HEK293 (cell line): ENCODE data around the gene BTF3.
A peak's percentile ranks its signal among the peaks of the same experiment; 100 is the strongest.

Source experiments
- CTCF ChIA-PET: fragments of 350-600 bp; formaldehyde crosslinking; extraction: SDS; loops from one replicate; lab custom pipeline; 2021; ENCODE audit warnings: antibody characterized with exemption; lab: Yijun Ruan, JAX
- POLR2A ChIA-PET: fragments of 300-600 bp; formaldehyde crosslinking; extraction: SDS; loops from one replicate; lab custom pipeline; 2020; ENCODE audit warnings: antibody characterized with exemption, inconsistent platforms; lab: Yijun Ruan, JAX
- H3K27ac ChIP-seq: fragments of 200-500 bp; sonication (Bioruptor generic); 2 replicates; pipeline ENCODE4 v1.5.1; 2014; ENCODE audit warnings: low read depth, low read length, control low read depth, inconsistent platforms; ENCODE audit errors: extremely low read depth
- H3K36me3 ChIP-seq, 2 experiments: fragments of 200-500 bp in 1 of 2; sonication (Bioruptor generic) in 1 of 2; 1 replicate in 1 of 2; 2 replicates in 1 of 2; pipeline ENCODE4 v1.5.1; 2014 to 2017; ENCODE audit warnings: inconsistent platforms in 2 of 2, low read length in 2 of 2; ENCODE audit not compliant: control insufficient read depth in 2 of 2, insufficient read depth in 1 of 2
- H3K4me1 ChIP-seq: fragments of 200-500 bp; sonication (Bioruptor generic); 2 replicates; pipeline ENCODE4 v1.5.1; 2014; ENCODE audit warnings: mild to moderate bottlenecking, low read length, inconsistent platforms; ENCODE audit not compliant: control insufficient read depth, insufficient read depth
- H3K4me3 ChIP-seq: 2 replicates; pipeline ENCODE4 v1.5.1; 2011; ENCODE audit warnings: low read depth, mild to moderate bottlenecking, control low read depth, low read length, moderate library complexity
- H3K9me3 ChIP-seq: fragments of 200-500 bp; sonication (Bioruptor generic); 2 replicates; pipeline ENCODE4 v1.5.1; 2014; ENCODE audit warnings: low read depth, low read length, inconsistent platforms; ENCODE audit not compliant: control insufficient read depth, insufficient read depth
- BCL6B ChIP-seq: fragments of 450-650 bp; formaldehyde crosslinking; IDR thresholded peaks from 2 replicates; pipeline ENCODE4 v1.5.1; 2017; ENCODE audit warnings: missing biosample characterization, missing genetic modification characterization
- SALL2 ChIP-seq: fragments of 450-650 bp; formaldehyde crosslinking; IDR thresholded peaks from 2 replicates; pipeline ENCODE4 v1.5.0; 2017; ENCODE audit warnings: missing biosample characterization, mild to moderate bottlenecking, missing genetic modification characterization, borderline replicate concordance
- SCRT2 ChIP-seq: fragments of 450-650 bp; formaldehyde crosslinking; IDR thresholded peaks from 2 replicates; pipeline ENCODE4 v1.5.1; 2016; ENCODE audit warnings: missing biosample characterization, missing genetic modification characterization
- TRIM28 ChIP-seq: IDR thresholded peaks from 2 replicates; pipeline ENCODE4 v1.6.1; 2011; ENCODE audit warnings: low read length, control low read depth, borderline replicate concordance
- ZBTB11 ChIP-seq: fragments of 450-650 bp; formaldehyde crosslinking; conservative IDR thresholded peaks from 2 replicates; pipeline ENCODE4 v1.5.1; 2016; ENCODE audit warnings: low read depth, missing biosample characterization, missing genetic modification characterization
- ZBTB17 ChIP-seq: fragments of 450-650 bp; formaldehyde crosslinking; IDR thresholded peaks from 2 replicates; pipeline ENCODE4 v1.5.1; 2016; ENCODE audit warnings: missing biosample characterization, missing genetic modification characterization
- ZBTB48 ChIP-seq: fragments of 450-650 bp; formaldehyde crosslinking; IDR thresholded peaks from 2 replicates; pipeline ENCODE4 v1.5.1; 2016; ENCODE audit warnings: missing biosample characterization, missing genetic modification characterization
- ZFP37 ChIP-seq: fragments of 450-650 bp; formaldehyde crosslinking; IDR thresholded peaks from 2 replicates; pipeline ENCODE4 v1.5.1; 2016; ENCODE audit warnings: missing biosample characterization, missing genetic modification characterization
- ZNF155 ChIP-seq: fragments of 450-650 bp; formaldehyde crosslinking; IDR thresholded peaks from 2 replicates; pipeline ENCODE4 v1.5.1; 2016; ENCODE audit warnings: missing biosample characterization, missing genetic modification characterization
- ZNF174 ChIP-seq: fragments of 450-650 bp; formaldehyde crosslinking; IDR thresholded peaks from 2 replicates; pipeline ENCODE4 v1.5.0; 2017; ENCODE audit warnings: missing biosample characterization, mild to moderate bottlenecking, missing genetic modification characterization
- ZNF184 ChIP-seq: fragments of 450-650 bp; IDR thresholded peaks from 2 replicates; pipeline ENCODE4 v1.5.1; 2018; ENCODE audit warnings: missing biosample characterization, mild to moderate bottlenecking, missing genetic modification characterization
- ZNF2 ChIP-seq: fragments of 450-650 bp; formaldehyde crosslinking; IDR thresholded peaks from 2 replicates; pipeline ENCODE4 v1.5.1; 2016; ENCODE audit warnings: missing biosample characterization, missing genetic modification characterization
- ZNF202 ChIP-seq: fragments of 450-650 bp; formaldehyde crosslinking; IDR thresholded peaks from 2 replicates; pipeline ENCODE4 v1.5.1; 2016; ENCODE audit warnings: missing biosample characterization, missing genetic modification characterization, borderline replicate concordance
- ZNF248 ChIP-seq: fragments of 450-650 bp; formaldehyde crosslinking; IDR thresholded peaks from 2 replicates; pipeline ENCODE4 v1.5.1; 2017; ENCODE audit warnings: missing biosample characterization, missing genetic modification characterization
- ZNF311 ChIP-seq: fragments of 450-650 bp; formaldehyde crosslinking; IDR thresholded peaks from 2 replicates; pipeline ENCODE4 v1.5.1; 2017; ENCODE audit warnings: missing biosample characterization, missing genetic modification characterization, borderline replicate concordance
- ZNF324 ChIP-seq: fragments of 450-650 bp; formaldehyde crosslinking; IDR thresholded peaks from 2 replicates; pipeline ENCODE4 v1.5.1; 2016; ENCODE audit warnings: missing biosample characterization, missing genetic modification characterization
- ZNF335 ChIP-seq: fragments of 450-650 bp; formaldehyde crosslinking; conservative IDR thresholded peaks from 2 replicates; pipeline ENCODE4 v1.5.1; 2016; ENCODE audit warnings: missing biosample characterization, missing genetic modification characterization
- ZNF362 ChIP-seq: fragments of 450-650 bp; formaldehyde crosslinking; IDR thresholded peaks from 2 replicates; pipeline ENCODE4 v1.5.1; 2016; ENCODE audit warnings: missing biosample characterization, missing genetic modification characterization
- ZNF37A ChIP-seq: fragments of 450-650 bp; IDR thresholded peaks from 2 replicates; pipeline ENCODE4 v1.5.1; 2018; ENCODE audit warnings: missing biosample characterization, missing genetic modification characterization
- ZNF391 ChIP-seq: fragments of 450-650 bp; formaldehyde crosslinking; IDR thresholded peaks from 2 replicates; pipeline ENCODE4 v1.5.1; 2016; ENCODE audit warnings: low read depth, missing biosample characterization, missing genetic modification characterization, borderline replicate concordance
- ZNF473 ChIP-seq: fragments of 450-650 bp; formaldehyde crosslinking; IDR thresholded peaks from 2 replicates; pipeline ENCODE4 v1.5.1; 2017; ENCODE audit warnings: missing biosample characterization, missing genetic modification characterization
- ZNF510 ChIP-seq: fragments of 450-650 bp; formaldehyde crosslinking; IDR thresholded peaks from 2 replicates; pipeline ENCODE4 v1.5.1; 2018; ENCODE audit warnings: mild to moderate bottlenecking, missing genetic modification characterization, missing biosample characterization; ENCODE audit not compliant: insufficient replicate concordance
- ZNF521 ChIP-seq: fragments of 450-650 bp; formaldehyde crosslinking; IDR thresholded peaks from 2 replicates; pipeline ENCODE4 v1.5.1; 2017; ENCODE audit warnings: missing biosample characterization, mild to moderate bottlenecking, missing genetic modification characterization
- ZNF580 ChIP-seq: fragments of 450-650 bp; formaldehyde crosslinking; IDR thresholded peaks from 2 replicates; pipeline ENCODE4 v1.5.1; 2016; ENCODE audit warnings: missing biosample characterization, missing genetic modification characterization
- ZNF645 ChIP-seq: fragments of 450-650 bp; formaldehyde crosslinking; IDR thresholded peaks from 2 replicates; pipeline ENCODE4; 2016; ENCODE audit warnings: missing biosample characterization, missing genetic modification characterization
- ZNF707 ChIP-seq: fragments of 450-650 bp; formaldehyde crosslinking; IDR thresholded peaks from 2 replicates; pipeline ENCODE4 v1.5.1; 2016; ENCODE audit warnings: missing biosample characterization, missing genetic modification characterization
- ZNF768 ChIP-seq: fragments of 450-650 bp; formaldehyde crosslinking; IDR thresholded peaks from 2 replicates; pipeline ENCODE4 v1.5.1; 2018; ENCODE audit warnings: missing biosample characterization, mild to moderate bottlenecking, missing genetic modification characterization
- ZNF777 ChIP-seq: fragments of 450-650 bp; formaldehyde crosslinking; IDR thresholded peaks from 2 replicates; pipeline ENCODE4 v1.5.1; 2017; ENCODE audit warnings: missing biosample characterization, missing genetic modification characterization, borderline replicate concordance

BTF3 gene

GRCh38 chr5:73515232-73515631, 17.0 kb downstream of the BTF3 start:
- TF ChIP-seq ZNF768 (tag by site-specific recombination) (no peak), ZNF335 (tag by site-specific recombination) (no peak), ZNF155 (tag by site-specific recombination) (no peak), SALL2 (tag by site-specific recombination) (no peak), ZNF510 (tag by site-specific recombination) (no peak), ZNF707 (no peak), ZNF645 (no peak), ZNF37A (tag by site-specific recombination) (no peak), ZNF184 (tag by site-specific recombination) (no peak), SCRT2 (tag by site-specific recombination) (no peak), ZNF311 (tag by site-specific recombination) (no peak), ZNF248 (tag by site-specific recombination) (no peak), ZNF324 (no peak), TRIM28 (no peak), ZNF2 (tag by site-specific recombination) (no peak), ZNF580 (tag by site-specific recombination) (no peak)
- TF ChIP-seq, all 188 proteins: peak for 0
- POLR2A ChIA-PET: no interaction called here

GRCh38 chr5:73519531-73520283, 21.5 kb downstream of the BTF3 start:
- ChIA-PET POLR2A (interaction anchor here (1.0 kb wide), 1 partner anchor 71 kb away, joined by 3 read pairs; the partner anchor contains the start of gene FOXD1), CTCF (interaction anchor here (0.6 to 8.5 kb wide), 14 partner anchors 9 to 277 kb away, joined by 3 to 75 read pairs (median 4); no protein-coding TSS in a partner anchor)
- Histone ChIP-seq H3K36me3 (no peaks in the 10 kb centered on the region), H3K4me1 (no peaks in the 10 kb centered on the region), H3K27ac (no peak overlapping the region), H3K9me3 (no peaks in the 10 kb centered on the region), H3K4me3 (no peak overlapping the region)
- TF ChIP-seq BCL6B (tag by site-specific recombination) (0 out of 2 replicates have a peak, but pooled peaks have one; percentile 14), ZBTB48 (tag by site-specific recombination) (no peak), ZNF391 (tag by site-specific recombination) (peak; percentile 41; the same call in 1 of the 2 replicates), ZNF521 (no peak), ZBTB11 (tag by site-specific recombination) (no peak), ZNF335 (tag by site-specific recombination) (peak; percentile 60; the same call in 1 of the 2 replicates), ZNF362 (tag by site-specific recombination) (no peak), ZBTB17 (peak; percentile 74), ZNF777 (tag by site-specific recombination) (no peak), ZNF473 (tag by site-specific recombination) (no peak), ZNF202 (no peak), ZNF311 (tag by site-specific recombination) (no peak), ZFP37 (0 out of 2 replicates have a peak, but pooled peaks have one; percentile 59), ZNF174 (no peak)

More at GRCh38 chr5:73515232-73515631, 17.0 kb downstream of the BTF3 start:
- Histone ChIP-seq H3K4me3 (no peak overlapping the region), H3K36me3 (no peaks in the 10 kb centered on the region), H3K4me1 (no peaks in the 10 kb centered on the region), H3K27ac (no peak overlapping the region), H3K9me3 (no peaks in the 10 kb centered on the region)
- CTCF ChIA-PET: interaction anchor here (1.0 kb wide), 1 partner anchor 15 kb away, joined by 3 read pairs; no protein-coding TSS in a partner anchor
